HG03469 (cell line): ENCODE results near the gene FOXF1.

ENCODE experiments used
- ATAC-seq: cut with Tn5 transposase; IDR thresholded peaks from one replicate; pipeline ENCODE4 v1.9.1; 2021; ENCODE audit warnings: mild to moderate bottlenecking, moderate library complexity, moderate number of reproducible peaks; ENCODE audit not compliant: unreplicated experiment

Gene FOXF1

DNA sequence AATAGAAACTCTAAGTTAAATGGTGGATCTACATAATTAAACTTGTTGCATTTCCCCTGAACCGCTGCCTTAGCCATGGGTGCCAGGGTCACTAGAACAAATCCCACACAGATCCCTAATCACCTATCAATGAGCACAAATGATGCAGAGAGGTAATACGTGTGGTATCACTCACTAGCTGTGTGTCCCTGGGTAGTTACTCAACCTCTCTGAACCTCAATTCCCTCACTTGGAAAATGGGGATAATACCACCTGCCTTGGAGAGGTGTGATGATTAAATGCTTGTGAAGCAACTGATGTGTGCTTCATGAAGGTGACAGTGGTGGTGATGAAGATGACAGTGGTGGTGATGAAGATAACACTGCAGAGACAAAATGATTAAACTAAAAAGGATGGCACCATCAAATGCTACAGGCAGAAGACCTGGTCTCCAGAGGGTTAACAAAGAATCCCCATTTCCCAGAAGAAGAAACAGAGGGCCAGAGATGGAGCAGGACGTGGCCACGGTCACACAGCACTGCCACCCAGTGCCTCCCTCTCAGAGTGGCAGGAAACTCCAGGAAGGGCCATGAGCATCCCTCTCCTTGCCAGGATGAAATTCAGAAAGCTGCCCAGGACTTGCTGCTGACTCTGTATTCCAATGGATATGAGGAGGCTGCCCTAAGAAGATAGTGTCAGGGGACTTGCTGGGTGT is 17.9 kb upstream of the FOXF1 start:
- no peak for ATAC-seq

DNA sequence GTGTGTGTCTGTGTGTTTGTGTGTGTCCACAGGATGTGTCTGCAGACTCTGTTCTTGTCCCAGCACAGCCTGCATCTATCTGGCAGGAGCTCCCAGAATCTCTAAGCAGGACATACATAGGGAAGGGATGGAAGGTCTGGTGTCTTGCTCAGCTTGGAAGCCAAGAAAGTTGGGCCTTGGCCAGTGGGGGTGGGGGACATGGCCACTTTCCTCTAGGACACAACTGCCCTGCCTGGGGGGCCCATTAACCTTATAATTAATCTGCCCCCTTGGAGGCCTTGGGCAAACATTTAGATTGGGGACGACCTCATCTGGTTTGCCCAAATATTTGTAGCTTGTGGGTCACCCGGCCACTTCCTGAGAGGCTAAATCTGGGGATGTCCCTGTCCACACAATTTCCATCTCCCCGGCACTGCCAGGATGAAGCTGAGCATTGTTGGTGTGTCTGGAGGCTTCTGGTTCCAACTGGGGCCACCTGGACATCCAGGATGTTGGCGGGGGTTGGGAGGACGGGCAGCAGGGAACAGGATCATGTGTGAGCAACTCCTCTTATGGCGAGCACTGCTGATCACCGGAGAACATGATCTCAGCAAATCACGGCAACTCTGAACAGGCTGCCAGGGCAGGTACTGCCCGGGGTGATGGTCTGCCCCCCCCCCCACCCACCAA is 17.2 kb upstream of the FOXF1 start:
- ATAC-seq: no peak

DNA sequence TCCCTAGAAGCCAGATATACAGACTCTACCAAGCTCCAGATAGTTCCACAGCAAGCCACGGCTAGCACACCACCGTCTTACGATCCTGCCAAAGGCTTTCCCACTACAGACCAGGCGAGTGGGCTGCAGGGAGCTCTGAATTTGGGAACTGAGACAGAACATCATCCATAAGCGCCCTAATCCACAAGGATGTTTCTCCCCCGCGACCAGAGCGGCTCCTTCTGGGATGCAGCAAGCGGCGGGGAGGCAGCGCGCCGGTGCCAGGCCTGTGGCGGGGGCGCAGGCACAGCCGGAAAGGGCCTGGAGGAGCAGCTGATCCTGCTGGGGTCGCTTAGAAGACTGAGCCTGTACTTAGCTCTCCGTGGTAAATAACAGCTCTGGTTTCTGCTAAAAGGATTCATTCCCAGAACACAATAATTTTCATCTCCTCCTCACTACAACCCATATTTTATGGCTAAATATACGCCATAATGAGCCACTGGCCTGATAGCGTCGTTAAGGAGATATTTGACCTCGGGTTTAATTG is 16.2 kb upstream of the FOXF1 start:
- no peak for ATAC-seq

DNA sequence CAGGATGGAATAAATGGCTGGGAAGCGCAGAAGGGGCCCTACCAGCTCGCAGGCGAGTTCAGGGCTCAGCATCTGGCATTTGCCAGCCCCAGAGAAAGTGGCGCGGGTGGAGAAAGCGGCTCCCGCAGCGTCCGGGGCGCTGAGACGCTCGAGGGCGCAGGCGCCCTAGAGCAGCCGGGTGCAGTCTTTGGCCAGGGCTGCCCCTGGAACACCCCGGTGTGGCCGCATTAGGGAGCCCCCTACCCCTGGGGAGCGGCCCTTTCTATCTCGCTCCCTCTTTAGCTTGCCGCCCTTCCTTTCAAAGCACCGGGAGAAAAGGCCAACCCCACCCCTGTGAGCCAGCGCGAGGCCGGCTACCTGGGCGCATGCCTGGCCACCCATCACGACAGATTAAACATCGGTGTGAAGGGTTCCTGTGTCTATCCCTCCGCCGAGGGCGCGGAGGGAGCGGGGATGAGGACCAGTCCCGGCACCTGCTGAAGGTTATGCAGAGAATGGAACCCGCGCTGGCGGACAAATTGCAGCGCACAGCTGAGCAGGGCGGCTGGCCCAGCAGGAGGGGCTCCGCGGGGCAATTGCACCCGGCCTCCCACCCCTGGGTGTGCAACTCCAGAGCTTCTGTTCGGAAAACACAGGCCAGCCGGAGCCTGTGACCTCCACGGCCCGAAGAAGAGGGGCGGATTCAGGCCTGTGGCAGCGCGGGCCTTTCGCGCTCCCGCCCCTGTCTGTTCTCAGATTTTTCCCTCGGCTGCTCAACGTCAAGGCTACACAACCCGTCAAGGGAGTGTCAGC is 15.6 kb upstream of the FOXF1 start:
- no peak for ATAC-seq

DNA sequence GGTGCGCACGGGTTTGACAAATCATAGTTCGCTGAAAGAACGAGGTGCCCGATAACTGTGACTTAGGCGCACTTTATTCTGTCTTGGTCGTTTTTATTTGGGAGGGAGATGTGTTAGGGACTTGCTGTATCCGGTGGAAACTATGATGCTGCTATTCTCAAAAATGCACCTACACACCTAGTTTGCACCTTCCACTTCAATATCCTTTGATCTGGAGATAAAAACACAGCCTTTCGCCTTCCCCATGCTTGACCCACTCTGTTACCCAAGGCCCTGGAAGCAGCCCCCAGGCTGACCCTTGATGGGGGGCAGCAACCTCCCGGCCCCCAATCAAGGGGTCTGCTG is 15.0 kb upstream of the FOXF1 start:
- ATAC-seq: no peak

DNA sequence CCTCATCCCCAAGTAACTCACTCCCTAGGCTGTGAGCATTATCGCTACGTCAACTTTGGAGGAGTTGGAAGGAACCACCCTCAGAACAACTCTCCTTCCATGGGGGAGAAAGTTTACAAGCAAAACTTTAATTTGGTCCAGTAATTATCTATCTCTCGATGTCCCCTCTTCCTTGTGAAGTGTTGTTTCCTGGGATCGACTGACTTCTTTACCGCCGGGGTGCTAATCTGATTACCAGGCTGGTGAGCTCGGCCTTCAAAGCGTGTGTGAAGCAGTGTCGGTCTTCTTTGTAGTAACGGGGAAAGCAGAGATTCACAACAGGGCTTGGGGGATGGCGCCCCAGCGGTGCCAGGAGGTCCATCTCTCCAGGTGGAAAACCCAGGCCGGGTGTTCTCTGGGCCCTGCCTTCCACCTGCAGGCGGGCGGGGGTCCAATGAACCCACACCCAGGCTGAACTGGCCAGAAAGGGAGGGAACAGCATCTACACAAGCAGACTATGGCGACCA is 14.5 kb upstream of the FOXF1 start:
- no peak for ATAC-seq

DNA sequence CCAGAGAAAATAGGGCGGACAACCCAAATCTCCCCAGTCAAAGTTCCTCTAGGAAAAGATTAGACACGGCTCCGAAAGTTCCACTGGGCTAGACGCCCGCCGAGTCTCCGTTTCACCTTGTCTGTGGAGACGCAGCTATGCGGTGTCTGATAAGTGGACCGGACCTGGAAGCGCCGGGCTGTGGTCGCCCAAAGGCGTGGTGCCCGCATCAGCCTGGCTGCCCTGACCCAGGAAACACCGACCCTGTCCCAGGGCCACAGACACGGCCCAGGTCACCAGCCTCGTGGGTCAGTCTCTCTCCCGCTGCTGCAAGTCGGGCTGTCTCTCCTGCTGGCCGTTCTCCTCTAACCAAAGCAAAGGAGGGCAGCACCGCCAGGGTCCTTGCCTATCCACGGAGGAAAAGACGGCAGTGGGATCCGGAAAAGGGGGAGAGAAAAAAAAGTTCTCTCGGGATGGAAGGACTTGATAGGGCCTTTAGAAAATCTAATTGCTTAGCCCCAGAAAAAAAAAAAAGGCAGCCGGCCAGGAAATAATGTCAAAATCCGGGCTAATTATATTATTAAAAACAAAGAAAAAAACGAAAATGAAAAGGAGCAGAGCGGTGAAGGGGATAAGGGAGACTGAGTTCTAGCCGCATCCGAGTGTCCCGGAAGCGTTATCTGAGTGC is 13.9 kb upstream of the FOXF1 start:
- ATAC-seq: no peak

DNA sequence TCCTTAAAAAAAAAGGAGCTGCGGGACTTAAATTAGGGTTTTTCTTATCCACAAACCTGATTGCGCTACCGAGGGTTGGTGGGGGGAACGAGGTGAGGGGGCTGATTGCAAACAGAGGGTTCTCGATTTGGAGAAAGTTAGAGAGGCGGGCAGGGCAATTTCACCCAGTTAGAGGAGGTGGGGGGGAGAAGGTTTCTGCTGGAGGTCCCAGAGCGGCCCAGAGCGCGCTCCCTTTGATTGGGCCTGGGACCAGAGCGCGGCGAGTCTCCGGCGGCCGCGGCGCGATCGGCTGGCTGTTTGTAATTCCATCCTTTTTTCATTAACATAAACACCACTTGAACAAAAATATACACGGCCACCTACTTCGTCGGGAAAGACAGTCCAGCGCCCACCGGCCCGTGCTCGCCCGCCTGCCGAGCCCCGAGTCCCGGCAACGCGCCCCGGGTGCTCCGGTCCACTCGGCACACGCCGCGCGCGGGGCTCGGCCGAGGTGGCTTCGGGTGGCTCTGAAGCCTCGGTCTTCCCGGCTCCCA is 13.3 kb upstream of the FOXF1 start:
- no peak for ATAC-seq

DNA sequence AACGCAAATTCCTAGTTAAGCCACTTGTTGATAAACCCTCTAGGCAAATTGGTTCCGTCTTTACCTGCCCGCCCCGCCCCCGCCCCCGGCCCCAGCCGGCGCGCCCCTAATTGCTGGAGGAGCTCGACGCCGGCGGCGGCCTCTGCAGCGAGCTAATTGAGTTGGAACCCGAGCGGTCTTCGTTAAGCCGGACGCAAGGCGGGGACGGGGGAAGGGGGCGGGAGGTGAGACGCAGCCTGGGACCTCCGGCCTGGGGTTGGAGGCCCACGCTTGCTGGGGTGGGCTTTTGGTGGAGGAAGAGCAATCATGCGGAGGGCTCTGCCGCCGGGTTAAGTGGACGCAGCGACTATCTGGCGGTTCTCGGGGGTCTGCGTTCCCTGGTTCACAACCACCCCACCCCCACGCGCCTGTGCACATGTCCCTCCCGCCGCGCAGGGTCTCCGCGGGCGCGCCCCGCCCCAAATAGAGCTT is 12.7 kb upstream of the FOXF1 start:
- ATAC-seq: no peak

DNA sequence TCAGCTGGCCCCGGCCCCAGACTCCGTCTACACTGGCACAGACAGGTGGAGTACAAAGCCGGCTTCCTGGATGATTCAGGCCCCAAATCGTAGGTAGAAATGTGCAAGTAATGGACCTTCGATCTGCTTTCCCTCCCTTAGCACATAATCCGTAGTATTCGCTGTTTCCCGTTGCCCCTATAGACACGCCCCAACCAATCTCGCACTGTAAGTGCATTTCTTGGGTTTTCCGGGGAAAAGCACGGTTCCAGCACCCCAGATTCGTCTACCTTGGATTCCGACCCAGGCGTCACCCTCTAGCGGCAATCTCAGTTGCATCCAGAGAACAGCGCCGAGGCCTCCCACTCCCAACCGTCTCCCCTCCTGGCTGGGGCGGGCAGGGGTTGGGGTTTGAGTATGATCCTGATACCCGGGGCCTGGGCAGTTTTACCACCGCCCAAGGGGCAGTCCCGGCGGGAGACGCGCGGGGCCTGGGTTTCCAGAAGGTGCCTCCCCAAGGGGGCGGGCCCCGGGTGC is 12.1 kb upstream of the FOXF1 start:
- no peak for ATAC-seq

DNA sequence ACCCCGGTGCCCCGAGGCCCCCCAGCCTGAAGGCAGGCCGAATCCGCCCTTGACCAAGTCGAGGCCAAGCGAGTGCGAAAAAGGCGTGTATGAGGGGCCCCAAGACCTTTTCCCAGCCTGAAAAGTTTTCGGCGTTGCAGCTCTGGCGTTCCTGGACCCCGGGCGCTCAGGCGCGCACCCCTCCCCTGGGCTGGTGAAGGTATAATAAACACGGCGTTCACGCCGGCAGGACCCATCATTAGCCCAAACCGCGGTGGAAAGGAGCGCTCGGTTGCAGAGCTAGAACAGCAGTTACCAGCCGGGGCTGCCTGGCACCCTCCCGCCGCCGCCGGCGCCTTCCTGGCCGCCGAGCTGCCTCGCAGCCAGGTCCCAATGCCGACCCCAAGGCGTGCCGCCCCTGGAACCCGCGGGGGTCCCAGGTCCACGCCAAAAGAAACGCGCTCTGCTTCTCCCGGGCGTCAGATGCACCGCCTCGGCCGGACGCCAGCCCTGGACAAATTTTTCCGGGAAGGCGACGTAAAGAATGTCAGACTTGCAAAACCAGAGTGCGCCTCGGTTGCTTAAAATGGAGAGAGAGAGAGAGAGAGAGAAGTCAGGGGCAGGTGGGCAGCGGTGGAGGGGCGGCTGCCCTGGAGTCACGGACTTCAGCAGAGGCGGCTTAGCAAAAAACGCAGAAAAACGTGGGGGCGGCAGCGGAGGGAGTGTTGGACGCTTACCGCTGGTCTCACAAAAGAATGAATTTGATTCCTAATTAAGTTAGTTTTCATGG is 11.5 kb upstream of the FOXF1 start:
- ATAC-seq: no peak

DNA sequence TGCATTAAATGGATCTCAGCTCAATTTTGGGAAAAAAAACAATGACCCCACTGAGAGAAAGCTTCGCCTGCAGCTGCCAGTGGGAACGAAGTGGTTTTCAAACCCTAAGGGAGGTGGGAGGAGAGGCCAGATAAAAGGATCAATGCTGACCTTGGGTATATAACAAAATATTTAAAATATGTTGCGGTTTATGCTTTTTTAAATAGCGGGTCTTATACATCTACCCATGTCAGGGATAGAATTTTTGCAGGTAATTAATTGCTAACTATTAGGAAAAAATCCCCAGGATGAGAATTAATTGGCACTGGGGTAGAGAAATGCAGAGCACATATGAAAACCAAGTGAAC is 10.9 kb upstream of the FOXF1 start:
- no peak for ATAC-seq

DNA sequence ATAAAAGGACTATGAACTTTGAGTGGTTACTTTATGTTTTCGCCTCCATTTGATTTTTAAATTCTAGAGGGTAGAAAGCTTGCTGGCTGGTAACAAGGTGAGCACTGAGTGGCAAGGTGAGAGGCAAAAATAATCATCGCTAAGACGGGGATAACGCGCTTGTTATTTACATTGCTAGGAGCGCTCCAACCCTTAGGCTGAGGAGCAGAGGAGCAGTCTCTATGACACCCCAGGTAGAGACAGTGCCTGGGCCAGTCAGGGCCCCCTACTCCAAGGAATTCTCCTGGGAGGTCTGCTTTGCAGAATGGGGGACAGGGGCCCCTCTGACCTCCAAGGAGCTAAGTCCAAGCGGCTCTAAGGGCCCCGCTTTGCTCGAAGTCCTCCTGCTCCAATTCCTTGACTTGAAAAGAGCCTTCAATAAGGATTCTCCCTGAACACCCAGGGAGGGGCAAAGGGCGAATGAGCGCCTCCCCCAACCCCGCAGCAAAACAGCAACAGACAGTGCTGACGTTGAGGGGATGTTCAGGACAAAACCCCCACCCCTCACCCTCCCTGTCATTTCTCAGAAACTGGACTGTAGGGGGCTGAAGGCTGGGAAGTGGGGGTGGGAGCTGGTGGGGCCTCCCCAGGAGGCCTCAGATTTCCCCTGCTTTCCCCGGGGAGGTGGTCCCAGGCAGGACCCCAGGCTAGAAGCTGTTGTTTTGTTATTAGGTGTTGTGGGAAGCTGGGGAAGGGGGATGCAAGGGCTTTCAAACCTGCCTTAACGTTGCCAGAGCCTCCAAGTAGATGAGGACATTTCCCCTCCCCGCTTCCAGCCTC is 10.2 kb upstream of the FOXF1 start:
- ATAC-seq: no peak

DNA sequence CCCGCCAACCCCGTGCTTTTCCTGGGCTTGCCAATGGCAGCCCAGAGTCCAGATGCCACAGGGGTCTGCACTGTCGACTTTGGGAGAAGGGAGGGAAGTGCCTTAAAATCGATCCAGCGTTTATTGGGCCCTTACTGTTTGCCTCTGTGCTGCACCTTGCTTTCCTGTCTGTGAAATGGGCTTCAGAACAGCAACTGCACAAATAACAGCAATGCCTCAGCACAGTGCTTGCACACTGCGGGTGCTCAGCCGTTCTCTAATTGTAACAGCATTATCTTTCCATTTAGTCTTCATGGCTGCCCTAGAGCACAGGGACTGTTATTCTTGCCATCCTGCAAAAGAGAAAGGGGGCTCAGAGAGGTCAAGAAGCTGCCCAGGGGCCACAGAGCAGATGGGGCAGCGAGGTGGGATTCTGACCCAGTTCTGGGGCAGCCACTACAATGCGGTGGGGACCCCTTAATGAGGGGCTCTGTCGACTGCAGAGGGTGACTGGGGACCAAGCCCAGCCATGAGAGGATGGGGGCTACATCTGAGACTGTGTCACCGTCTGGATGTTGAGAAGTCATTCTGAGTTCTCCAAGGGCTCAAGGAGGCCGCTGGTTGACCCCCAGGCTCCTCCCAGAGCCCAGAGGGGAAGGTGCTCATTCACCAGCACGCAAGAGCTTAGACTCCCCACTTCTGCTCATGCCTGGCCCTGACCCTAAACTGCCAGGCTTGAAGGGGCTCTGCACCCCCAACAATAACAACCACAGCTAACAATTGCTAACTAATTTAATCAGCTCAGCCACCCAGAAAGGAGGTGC is 9.4 kb upstream of the FOXF1 start:
- ATAC-seq: no peak

DNA sequence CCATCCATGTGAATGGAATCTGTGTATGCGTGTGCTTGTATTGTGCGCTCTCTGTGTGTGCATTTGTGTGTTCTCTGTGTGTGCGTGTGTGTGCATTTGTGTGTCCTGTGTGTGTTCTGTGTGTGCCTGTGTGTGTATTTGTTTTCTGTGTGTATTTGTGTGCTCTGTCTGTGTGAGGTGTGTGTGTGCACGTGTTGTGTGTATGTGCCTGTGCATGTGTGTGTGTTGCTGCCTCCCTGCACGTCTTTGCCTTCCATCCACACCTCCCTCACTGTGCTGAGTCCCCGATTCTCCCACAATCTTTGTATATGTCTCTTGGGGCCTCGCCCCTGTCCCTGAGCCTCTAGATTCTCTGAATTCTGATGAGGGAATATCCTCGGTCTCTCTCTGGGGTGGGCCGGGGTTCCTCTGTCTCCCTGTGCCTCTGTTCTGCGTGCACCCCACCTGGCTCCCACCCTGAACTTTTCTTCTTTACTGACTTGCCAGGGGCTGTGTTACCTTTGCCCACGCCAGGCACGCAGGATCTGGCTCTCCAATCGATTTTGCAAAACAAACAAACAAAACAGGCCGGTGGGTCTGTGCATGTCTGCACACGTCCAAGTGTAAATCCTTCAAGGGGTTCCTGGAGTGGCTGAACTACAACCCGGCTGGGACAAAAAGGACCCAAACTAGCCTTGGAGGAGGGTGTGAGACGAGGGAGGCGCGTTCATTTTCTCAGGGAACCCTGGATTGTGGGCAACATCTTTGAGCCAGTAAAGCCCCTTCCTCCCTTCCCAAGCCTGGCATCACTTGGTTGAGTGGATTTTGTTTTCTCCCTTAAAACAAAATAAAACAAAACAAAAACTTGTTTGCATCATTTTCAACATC is 8.1 kb upstream of the FOXF1 start:
- ATAC-seq: no peak

DNA sequence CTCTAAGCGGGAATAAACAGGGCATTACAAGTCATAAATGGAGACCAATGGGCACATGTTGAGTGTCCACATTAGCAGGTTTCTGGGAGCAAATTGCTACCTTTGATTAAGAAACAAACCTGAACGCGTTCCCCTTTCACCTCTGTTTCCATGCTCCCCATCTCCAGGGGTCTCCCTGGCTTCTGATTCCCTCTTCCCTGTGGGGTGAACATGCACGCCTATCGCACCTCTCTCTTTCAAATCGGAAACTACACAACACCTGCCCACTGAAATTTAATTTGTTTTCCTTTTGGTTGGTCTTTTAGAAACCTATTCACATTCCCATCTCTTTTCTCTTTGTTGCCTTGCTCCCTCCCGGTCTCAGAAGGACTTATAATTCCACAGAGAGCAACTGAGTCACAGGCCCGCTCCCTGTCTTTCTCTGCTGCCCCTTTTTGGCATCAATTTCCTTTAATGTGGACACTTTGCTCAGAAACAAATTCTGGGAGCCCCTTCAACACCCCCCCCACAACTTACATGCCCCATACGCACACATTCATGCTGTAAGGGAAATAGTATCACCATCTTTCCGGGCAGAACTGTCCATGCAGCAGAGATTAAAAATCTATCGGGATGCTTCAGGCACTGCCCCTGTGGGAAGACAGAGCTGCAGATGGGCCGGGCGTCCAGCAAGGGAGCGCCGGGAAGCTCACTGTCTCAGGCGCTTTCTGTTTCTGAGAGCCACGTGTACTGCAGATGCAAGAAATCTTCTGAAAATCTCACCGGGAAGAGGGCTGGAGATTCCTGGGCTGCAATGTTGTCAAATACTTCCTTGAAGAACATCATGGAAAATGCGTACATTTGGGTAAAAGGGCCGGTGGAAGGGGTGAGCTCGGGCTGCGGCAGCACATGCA is 7.2 kb upstream of the FOXF1 start:
- no peak for ATAC-seq
